ENCODE measurements around the gene CDH4. TPM values are rescaled to one million over a fixed set of nuclear protein-coding genes. Genes with fewer than 3 reads are reported as not detected.

Gene CDH4
- total RNA-seq, 2 donors from 2014 or later = not detected

DNA sequence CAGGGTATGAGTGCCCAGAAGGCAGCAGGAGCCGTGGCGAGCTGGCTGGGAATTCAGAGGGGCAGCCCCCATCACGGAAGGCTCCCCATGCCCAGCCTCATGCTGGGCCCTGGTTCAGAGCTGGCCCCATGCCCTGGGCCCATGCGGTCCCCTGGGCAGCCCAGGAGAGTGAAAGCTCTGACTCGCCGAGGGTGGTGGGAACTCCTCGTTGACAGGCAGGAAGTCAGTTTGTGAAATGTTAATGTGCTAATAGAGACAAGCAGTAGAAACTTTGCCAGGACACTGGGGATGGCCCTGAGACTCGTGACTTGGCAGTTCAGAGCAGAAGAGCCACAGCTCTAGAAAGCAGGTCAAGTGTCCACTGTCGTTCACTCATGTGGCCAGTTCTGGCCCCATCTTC is 460.6 kb downstream of the CDH4 start:
- no peaks in the 10 kb centered on the region for H3K27me3 ChIP-seq (replicated peaks; ENCODE audit: insufficient read depth)
- H3K4me1 ChIP-seq (ENCODE audit: control insufficient read depth in 1 of 2, low read depth in 2 of 2) = no peaks in the 10 kb centered on the region
- ATAC-seq (ENCODE audit: insufficient number of reproducible peaks, low FRiP score, low read depth) = no peak
- no peak for DNase-seq (ENCODE audit: low spot score)
- peaks cover 11% of the 10 kb centered on the region for H3K9me3 ChIP-seq
- TF ChIP-seq, protein P1, sequence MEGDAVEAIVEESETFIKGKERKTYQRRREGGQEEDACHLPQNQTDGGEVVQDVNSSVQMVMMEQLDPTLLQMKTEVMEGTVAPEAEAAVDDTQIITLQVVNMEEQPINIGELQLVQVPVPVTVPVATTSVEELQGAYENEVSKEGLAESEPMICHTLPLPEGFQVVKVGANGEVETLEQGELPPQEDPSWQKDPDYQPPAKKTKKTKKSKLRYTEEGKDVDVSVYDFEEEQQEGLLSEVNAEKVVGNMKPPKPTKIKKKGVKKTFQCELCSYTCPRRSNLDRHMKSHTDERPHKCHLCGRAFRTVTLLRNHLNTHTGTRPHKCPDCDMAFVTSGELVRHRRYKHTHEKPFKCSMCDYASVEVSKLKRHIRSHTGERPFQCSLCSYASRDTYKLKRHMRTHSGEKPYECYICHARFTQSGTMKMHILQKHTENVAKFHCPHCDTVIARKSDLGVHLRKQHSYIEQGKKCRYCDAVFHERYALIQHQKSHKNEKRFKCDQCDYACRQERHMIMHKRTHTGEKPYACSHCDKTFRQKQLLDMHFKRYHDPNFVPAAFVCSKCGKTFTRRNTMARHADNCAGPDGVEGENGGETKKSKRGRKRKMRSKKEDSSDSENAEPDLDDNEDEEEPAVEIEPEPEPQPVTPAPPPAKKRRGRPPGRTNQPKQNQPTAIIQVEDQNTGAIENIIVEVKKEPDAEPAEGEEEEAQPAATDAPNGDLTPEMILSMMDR (IDR thresholded peaks at IDR 0.05) = no peak
- H3K27ac ChIP-seq = no peak overlapping the region
- no peaks in the 10 kb centered on the region for H3K36me3 ChIP-seq
- no peak overlapping the region for H3K4me3 ChIP-seq

DNA sequence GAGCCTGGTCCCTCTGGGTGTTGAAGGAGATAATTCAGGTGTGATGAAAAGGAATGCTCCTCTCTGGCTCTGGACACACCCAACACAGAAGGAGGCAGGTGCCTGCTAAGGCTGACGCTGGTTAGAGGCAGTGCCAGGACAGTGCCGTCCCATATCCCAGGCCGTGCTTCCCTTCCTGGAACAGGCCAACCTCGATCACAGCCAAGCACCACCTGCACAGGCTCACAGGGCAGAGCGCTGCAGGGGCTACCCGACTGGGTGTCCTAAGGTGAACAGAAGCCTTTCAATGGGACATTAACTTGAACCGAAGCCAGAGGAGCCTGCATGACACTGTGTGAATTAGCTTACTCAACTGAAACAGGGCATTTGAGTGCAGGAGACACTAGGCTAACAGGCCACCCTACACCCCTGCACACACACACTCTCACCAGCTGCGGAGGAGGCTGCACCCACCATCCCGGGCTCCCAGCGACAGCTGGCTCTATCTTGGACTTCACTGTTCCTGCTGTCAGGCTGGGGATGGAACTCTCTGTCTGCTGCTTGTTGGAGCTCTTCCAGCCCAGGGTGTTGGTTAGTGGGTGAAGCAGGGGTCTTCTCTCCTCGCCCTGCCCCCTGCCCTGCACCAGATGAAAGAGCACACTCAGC is 466.4 kb downstream of the CDH4 start:
- TF ChIP-seq, protein P1 (IDR thresholded peaks at IDR 0.05) = no peak
- Histone ChIP-seq H3K27me3 (replicated peaks; ENCODE audit: insufficient read depth) (no peaks in the 10 kb centered on the region), H3K36me3 (no peaks in the 10 kb centered on the region), H3K9me3 (peaks cover 11% of the 10 kb centered on the region), H3K4me1 (ENCODE audit: control insufficient read depth in 1 of 2, low read depth in 2 of 2) (no peaks in the 10 kb centered on the region), H3K4me3 (no peak overlapping the region), H3K27ac (no peak overlapping the region)
- ATAC-seq (ENCODE audit: insufficient number of reproducible peaks, low FRiP score, low read depth) (no peak), DNase-seq (ENCODE audit: low spot score) (no peak)

DNA sequence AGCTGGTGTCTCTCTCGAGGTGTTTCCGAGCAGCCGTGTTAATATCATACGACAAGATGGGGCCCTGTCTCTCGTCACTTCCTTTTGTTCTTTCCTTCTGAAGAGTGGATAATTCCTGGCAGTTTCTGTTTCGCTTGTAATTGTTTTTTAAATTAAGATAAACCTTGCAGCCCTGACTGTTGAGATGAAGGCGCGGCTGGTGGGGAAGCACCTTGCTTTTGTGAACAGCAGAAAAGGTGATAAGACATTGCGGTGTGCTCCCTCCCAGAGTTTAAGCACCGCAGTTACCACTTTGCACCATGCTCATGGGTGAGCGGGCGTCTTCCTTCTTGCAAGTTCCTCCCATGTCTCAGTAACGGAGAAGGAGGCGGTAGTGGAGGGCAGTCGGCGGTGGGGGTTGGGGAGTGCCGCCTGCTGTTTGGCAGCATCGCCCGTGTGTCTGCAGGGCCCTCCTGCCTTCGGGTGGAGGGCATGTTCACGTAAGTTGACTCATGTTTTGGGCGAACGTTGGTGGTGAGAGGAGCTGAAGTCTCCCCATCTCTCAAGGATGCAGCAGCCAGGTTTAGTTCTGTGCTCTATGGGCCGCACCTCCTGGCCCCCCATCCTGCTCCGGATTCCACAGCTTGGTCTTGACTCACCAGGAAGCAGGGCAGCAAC is 467.8 kb downstream of the CDH4 start:
- TF ChIP-seq, protein P1 (IDR thresholded peaks at IDR 0.05) = no peak
- Histone ChIP-seq H3K4me3 (no peak overlapping the region), H3K9me3 (peaks cover 11% of the 10 kb centered on the region), H3K36me3 (no peaks in the 10 kb centered on the region), H3K4me1 (ENCODE audit: control insufficient read depth in 1 of 2, low read depth in 2 of 2) (no peaks in the 10 kb centered on the region), H3K27ac (no peak overlapping the region), H3K27me3 (replicated peaks; ENCODE audit: insufficient read depth) (no peaks in the 10 kb centered on the region)
- ATAC-seq (ENCODE audit: insufficient number of reproducible peaks, low FRiP score, low read depth) (no peak), DNase-seq (ENCODE audit: low spot score) (no peak)

DNA sequence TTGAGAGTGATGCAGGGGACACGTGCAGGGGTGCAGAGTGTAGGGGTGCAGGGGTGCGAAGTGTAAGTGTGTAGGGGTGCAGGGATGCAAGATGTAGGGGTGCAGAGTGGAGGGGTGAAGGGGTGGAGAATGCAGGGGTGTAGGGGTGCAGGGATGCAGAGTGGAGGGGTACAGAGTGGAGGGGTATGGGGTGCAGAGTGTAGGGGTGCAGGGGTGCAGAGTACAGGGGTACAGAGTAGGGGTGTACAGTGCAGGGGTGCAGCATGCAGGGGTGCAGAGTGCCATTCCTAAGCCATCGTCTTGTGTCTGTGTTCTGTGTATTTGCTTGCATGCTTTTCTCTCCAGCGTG is 468.3 kb downstream of the CDH4 start:
- Histone ChIP-seq H3K27ac (no peak overlapping the region), H3K36me3 (no peaks in the 10 kb centered on the region), H3K4me3 (no peak overlapping the region), H3K4me1 (ENCODE audit: control insufficient read depth in 1 of 2, low read depth in 2 of 2) (no peaks in the 10 kb centered on the region), H3K9me3 (peaks cover 11% of the 10 kb centered on the region), H3K27me3 (replicated peaks; ENCODE audit: insufficient read depth) (no peaks in the 10 kb centered on the region)
- no peak for DNase-seq (ENCODE audit: low spot score)
- no peak for ATAC-seq (ENCODE audit: insufficient number of reproducible peaks, low FRiP score, low read depth)
- TF ChIP-seq, protein P1 (IDR thresholded peaks at IDR 0.05) = no peak

DNA sequence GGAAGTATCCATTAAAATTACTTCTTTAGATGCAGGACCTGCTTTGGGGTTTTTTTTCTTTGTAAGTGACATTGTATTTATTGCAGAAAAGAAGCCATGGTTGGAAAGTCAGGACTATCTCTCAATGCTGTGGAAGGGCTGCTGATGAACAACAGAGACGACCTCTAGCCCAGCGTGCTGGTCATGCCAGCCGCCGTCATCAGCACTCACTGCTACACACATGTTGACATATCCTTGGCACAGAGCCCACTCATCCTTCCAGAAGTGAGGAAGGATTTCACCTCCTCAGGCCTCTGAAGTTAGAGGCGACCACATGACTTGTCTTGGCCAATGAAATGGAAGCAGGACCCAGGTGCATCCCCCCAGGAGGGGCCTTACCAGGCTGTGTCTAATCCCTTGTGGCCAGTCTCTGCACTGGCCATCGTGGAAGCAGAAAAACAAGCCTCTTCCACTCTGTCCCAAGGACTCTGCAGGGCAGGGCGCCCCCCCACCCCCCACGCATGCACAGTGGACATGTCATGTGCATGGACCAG is 470.2 kb downstream of the CDH4 start:
- Histone ChIP-seq H3K4me3 (no peak overlapping the region), H3K4me1 (ENCODE audit: control insufficient read depth in 1 of 2, low read depth in 2 of 2) (no peaks in the 10 kb centered on the region), H3K27ac (no peak overlapping the region), H3K27me3 (replicated peaks; ENCODE audit: insufficient read depth) (no peaks in the 10 kb centered on the region), H3K9me3 (no peaks in the 10 kb centered on the region), H3K36me3 (no peaks in the 10 kb centered on the region)
- TF ChIP-seq, protein P1 (IDR thresholded peaks at IDR 0.05) = no peak
- ATAC-seq (ENCODE audit: insufficient number of reproducible peaks, low FRiP score, low read depth) (no peak), DNase-seq (ENCODE audit: low spot score) (no peak)
